ENCODE data around the gene NCOA3.

Gene NCOA3

DNA sequence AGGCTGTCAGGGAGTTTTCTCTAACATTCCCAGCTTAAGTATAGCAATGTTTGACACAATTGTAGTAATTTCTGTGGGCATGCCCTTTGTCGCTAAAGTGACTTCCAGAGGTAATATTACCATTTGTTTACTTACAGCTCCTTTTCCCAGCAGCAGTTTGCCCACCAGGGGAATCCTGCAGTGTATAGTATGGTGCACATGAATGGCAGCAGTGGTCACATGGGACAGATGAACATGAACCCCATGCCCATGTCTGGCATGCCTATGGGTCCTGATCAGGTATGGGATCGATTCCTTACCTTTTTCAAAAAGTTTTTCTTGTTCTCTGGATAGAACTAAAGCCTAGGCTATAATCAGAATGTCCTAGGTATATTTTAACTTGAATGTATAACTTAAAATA, 151.1 kb downstream of the NCOA3 start:
- H3K4me2 ChIP-seq (ENCODE audit: low read length, poor library complexity, severe bottlenecking) = no peak overlapping the region
- H3K23ac ChIP-seq (ENCODE audit: low read length in 2 of 2) = no peak overlapping the region
- H2BK120ac ChIP-seq (ENCODE audit: low read depth, low read length) = no peak overlapping the region
- H2AK5ac ChIP-seq (ENCODE audit: low read length, severe bottlenecking) = no peak overlapping the region
- H3K27ac ChIP-seq (ENCODE audit: low read length, poor library complexity, severe bottlenecking) = no peak overlapping the region
- no peak overlapping the region for H4K8ac ChIP-seq (ENCODE audit: low read length)
- peaks cover 19 to 87% of the 10 kb centered on the region in 2 experiments for H3K36me3 ChIP-seq (ENCODE audit: control insufficient read depth in 1 of 2, insufficient read depth in 2 of 2, low read depth in 1 of 2, low read length in 2 of 2)
- H2AFZ ChIP-seq (ENCODE audit: low read depth, low read length) = no peak overlapping the region
- no peak overlapping the region for H2BK5ac ChIP-seq (ENCODE audit: low read depth, low read length, poor library complexity, severe bottlenecking)
- H3K9me3 ChIP-seq (ENCODE audit: control insufficient read depth, low read length) = no peaks in the 10 kb centered on the region
- H3K18ac ChIP-seq (ENCODE audit: low read depth in 1 of 2, low read length in 2 of 2) = no peak overlapping the region
- WGBS = 100% methylated on average over 1 of the region's 2 CpGs
- no peak overlapping the region for H3K4me3 ChIP-seq (ENCODE audit: insufficient read depth in 1 of 2, low read depth in 1 of 2, low read length in 2 of 2)
- H4K91ac ChIP-seq (ENCODE audit: low read length) = no peak overlapping the region
- H2BK12ac ChIP-seq (ENCODE audit: low read length in 2 of 2) = no peak overlapping the region
- H3K4ac ChIP-seq (ENCODE audit: low read depth in 1 of 2, low read length in 2 of 2) = no peak overlapping the region
- no peak overlapping the region for H3K9ac ChIP-seq (ENCODE audit: low read length)
- H3K4me1 ChIP-seq (ENCODE audit: control insufficient read depth, insufficient read depth, low read depth, low read length) = no peaks in the 10 kb centered on the region
- H3K79me1 ChIP-seq (replicated peaks; ENCODE audit: low read length, poor library complexity, severe bottlenecking) = peaks cover 2% of the 10 kb centered on the region
- no peak overlapping the region for H3K14ac ChIP-seq (ENCODE audit: low read length in 2 of 2)
- no peak overlapping the region for H2BK15ac ChIP-seq (ENCODE audit: low read depth, poor library complexity, severe bottlenecking)
- no peaks in the 10 kb centered on the region for H3K27me3 ChIP-seq (ENCODE audit: control insufficient read depth in 1 of 2, insufficient read depth in 1 of 2, low read length in 2 of 2)
- DNase-seq = no peak

DNA sequence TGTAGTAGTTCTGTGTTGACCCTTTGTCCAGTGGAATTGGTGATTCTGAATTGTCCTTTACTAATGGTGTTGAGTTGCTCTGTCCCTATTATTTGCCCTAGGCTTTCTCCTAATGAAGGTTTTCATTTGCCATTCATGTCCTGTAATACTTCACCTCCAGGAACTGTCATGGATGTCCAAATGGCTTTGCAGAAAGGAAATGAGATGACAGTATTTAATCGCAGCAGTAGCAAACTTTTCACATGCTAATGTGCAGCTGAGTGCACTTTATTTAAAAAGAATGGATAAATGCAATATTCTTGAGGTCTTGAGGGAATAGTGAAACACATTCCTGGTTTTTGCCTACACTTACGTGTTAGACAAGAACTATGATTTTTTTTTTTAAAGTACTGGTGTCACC, 152.2 kb downstream of the NCOA3 start:
- no peak for DNase-seq
- Histone ChIP-seq H4K8ac (ENCODE audit: low read length) (no peak overlapping the region), H3K4ac (ENCODE audit: low read depth in 1 of 2, low read length in 2 of 2) (no peak overlapping the region), H3K4me2 (ENCODE audit: low read length, poor library complexity, severe bottlenecking) (no peak overlapping the region), H3K4me3 (ENCODE audit: insufficient read depth in 1 of 2, low read depth in 1 of 2, low read length in 2 of 2) (no peak overlapping the region), H4K91ac (ENCODE audit: low read length) (no peak overlapping the region), H3K27me3 (ENCODE audit: control insufficient read depth in 1 of 2, insufficient read depth in 1 of 2, low read length in 2 of 2) (no peaks in the 10 kb centered on the region), H3K18ac (ENCODE audit: low read depth in 1 of 2, low read length in 2 of 2) (no peak overlapping the region), H3K23ac (ENCODE audit: low read length in 2 of 2) (no peak overlapping the region), H3K14ac (ENCODE audit: low read length in 2 of 2) (no peak overlapping the region), H3K9me3 (ENCODE audit: control insufficient read depth, low read length) (no peaks in the 10 kb centered on the region), H2BK12ac (ENCODE audit: low read length in 2 of 2) (no peak overlapping the region), H3K36me3 (ENCODE audit: control insufficient read depth in 1 of 2, insufficient read depth in 2 of 2, low read depth in 1 of 2, low read length in 2 of 2) (peaks cover 17 to 89% of the 10 kb centered on the region in 2 experiments), H2AFZ (ENCODE audit: low read depth, low read length) (no peak overlapping the region), H2BK15ac (ENCODE audit: low read depth, poor library complexity, severe bottlenecking) (no peak overlapping the region), H3K27ac (ENCODE audit: low read length, poor library complexity, severe bottlenecking) (no peak overlapping the region), H2BK120ac (ENCODE audit: low read depth, low read length) (no peak overlapping the region), H2AK5ac (ENCODE audit: low read length, severe bottlenecking) (no peak overlapping the region), H3K4me1 (ENCODE audit: control insufficient read depth, insufficient read depth, low read depth, low read length) (no peaks in the 10 kb centered on the region), H3K9ac (ENCODE audit: low read length) (no peak overlapping the region), H3K79me1 (replicated peaks; ENCODE audit: low read length, poor library complexity, severe bottlenecking) (peaks cover 4% of the 10 kb centered on the region), H2BK5ac (ENCODE audit: low read depth, low read length, poor library complexity, severe bottlenecking) (no peak overlapping the region)
- WGBS = 80% methylated on average over 2 of the region's 2 CpGs

DNA sequence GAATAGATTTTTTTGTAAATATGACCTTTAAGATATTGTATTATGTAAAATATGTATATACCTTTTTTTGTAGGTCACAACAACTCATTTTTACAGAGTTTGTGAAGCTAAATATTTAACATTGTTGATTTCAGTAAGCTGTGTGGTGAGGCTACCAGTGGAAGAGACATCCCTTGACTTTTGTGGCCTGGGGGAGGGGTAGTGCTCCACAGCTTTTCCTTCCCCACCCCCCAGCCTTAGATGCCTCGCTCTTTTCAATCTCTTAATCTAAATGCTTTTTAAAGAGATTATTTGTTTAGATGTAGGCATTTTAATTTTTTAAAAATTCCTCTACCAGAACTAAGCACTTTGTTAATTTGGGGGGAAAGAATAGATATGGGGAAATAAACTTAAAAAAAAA, 152.7 kb downstream of the NCOA3 start:
- WGBS = no CpG with 5 or more reads among the region's 1 CpG
- no peak overlapping the region for H2BK5ac ChIP-seq (ENCODE audit: low read depth, low read length, poor library complexity, severe bottlenecking)

DNA sequence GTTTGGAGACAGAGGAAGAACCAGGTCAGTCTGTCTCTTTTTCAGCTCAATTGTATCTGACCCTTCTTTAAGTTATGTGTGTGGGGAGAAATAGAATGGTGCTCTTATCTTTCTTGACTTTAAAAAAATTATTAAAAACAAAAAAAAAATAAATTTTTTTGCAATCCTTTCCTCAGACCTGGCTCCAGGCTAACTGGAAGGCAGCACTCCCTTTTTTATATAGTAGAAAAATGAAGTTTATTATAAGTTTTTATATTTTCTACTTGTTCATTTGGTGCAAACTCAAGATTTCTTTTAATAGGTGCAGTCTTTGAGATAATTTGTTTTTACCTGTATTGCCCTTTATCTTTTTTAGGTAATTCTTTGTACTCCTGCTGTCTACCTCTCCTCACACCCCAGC, 153.9 kb downstream of the NCOA3 start:
- Histone ChIP-seq H3K27me3 (ENCODE audit: control insufficient read depth in 1 of 2, insufficient read depth in 1 of 2, low read length in 2 of 2) (no peaks in the 10 kb centered on the region), H2BK15ac (ENCODE audit: low read depth, poor library complexity, severe bottlenecking) (no peak overlapping the region), H3K4me2 (ENCODE audit: low read length, poor library complexity, severe bottlenecking) (no peak overlapping the region), H3K4ac (ENCODE audit: low read depth in 1 of 2, low read length in 2 of 2) (no peak overlapping the region), H2AFZ (ENCODE audit: low read depth, low read length) (no peak overlapping the region), H3K27ac (ENCODE audit: low read length, poor library complexity, severe bottlenecking) (no peak overlapping the region), H3K14ac (ENCODE audit: low read length in 2 of 2) (no peak overlapping the region), H3K9me3 (ENCODE audit: control insufficient read depth, low read length) (no peaks in the 10 kb centered on the region), H2BK12ac (ENCODE audit: low read length in 2 of 2) (no peak overlapping the region), H3K4me1 (ENCODE audit: control insufficient read depth, insufficient read depth, low read depth, low read length) (no peaks in the 10 kb centered on the region), H2BK120ac (ENCODE audit: low read depth, low read length) (no peak overlapping the region), H4K8ac (ENCODE audit: low read length) (no peak overlapping the region), H2BK5ac (ENCODE audit: low read depth, low read length, poor library complexity, severe bottlenecking) (no peak overlapping the region), H3K36me3 (ENCODE audit: control insufficient read depth in 1 of 2, insufficient read depth in 2 of 2, low read depth in 1 of 2, low read length in 2 of 2) (peaks cover 13 to 92% of the 10 kb centered on the region in 2 experiments), H4K91ac (ENCODE audit: low read length) (no peak overlapping the region), H3K23ac (ENCODE audit: low read length in 2 of 2) (no peak overlapping the region), H3K79me1 (replicated peaks; ENCODE audit: low read length, poor library complexity, severe bottlenecking) (peaks cover 4% of the 10 kb centered on the region), H3K4me3 (ENCODE audit: insufficient read depth in 1 of 2, low read depth in 1 of 2, low read length in 2 of 2) (no peak overlapping the region), H2AK5ac (ENCODE audit: low read length, severe bottlenecking) (no peak overlapping the region), H3K18ac (ENCODE audit: low read depth in 1 of 2, low read length in 2 of 2) (no peak overlapping the region), H3K9ac (ENCODE audit: low read length) (no peak overlapping the region)
- DNase-seq = no peak

More for the DNA sequence above, 152.7 kb downstream of the NCOA3 start:
- no peak overlapping the region for H2BK15ac ChIP-seq (ENCODE audit: low read depth, poor library complexity, severe bottlenecking)
- H2BK120ac ChIP-seq (ENCODE audit: low read depth, low read length) = no peak overlapping the region
- H3K79me1 ChIP-seq (replicated peaks; ENCODE audit: low read length, poor library complexity, severe bottlenecking) = peaks cover 4% of the 10 kb centered on the region
- H3K4me1 ChIP-seq (ENCODE audit: control insufficient read depth, insufficient read depth, low read depth, low read length) = no peaks in the 10 kb centered on the region
- H3K36me3 ChIP-seq (ENCODE audit: control insufficient read depth in 1 of 2, insufficient read depth in 2 of 2, low read depth in 1 of 2, low read length in 2 of 2) = peaks cover 15 to 89% of the 10 kb centered on the region in 2 experiments
- no peak overlapping the region for H4K91ac ChIP-seq (ENCODE audit: low read length)
- H3K23ac ChIP-seq (ENCODE audit: low read length in 2 of 2) = no peak overlapping the region
- no peak overlapping the region for H3K9ac ChIP-seq (ENCODE audit: low read length)
- no peak overlapping the region for H3K14ac ChIP-seq (ENCODE audit: low read length in 2 of 2)
- H4K8ac ChIP-seq (ENCODE audit: low read length) = no peak overlapping the region
- H3K4ac ChIP-seq (ENCODE audit: low read depth in 1 of 2, low read length in 2 of 2) = no peak overlapping the region
- no peak overlapping the region for H3K4me3 ChIP-seq (ENCODE audit: insufficient read depth in 1 of 2, low read depth in 1 of 2, low read length in 2 of 2)
- H3K27me3 ChIP-seq (ENCODE audit: control insufficient read depth in 1 of 2, insufficient read depth in 1 of 2, low read length in 2 of 2) = no peaks in the 10 kb centered on the region
- no peak overlapping the region for H3K18ac ChIP-seq (ENCODE audit: low read depth in 1 of 2, low read length in 2 of 2)
- H3K9me3 ChIP-seq (ENCODE audit: control insufficient read depth, low read length) = no peaks in the 10 kb centered on the region
- H2BK12ac ChIP-seq (ENCODE audit: low read length in 2 of 2) = no peak overlapping the region
- no peak overlapping the region for H3K4me2 ChIP-seq (ENCODE audit: low read length, poor library complexity, severe bottlenecking)
- no peak overlapping the region for H2AFZ ChIP-seq (ENCODE audit: low read depth, low read length)
- DNase-seq = no peak
- no peak overlapping the region for H2AK5ac ChIP-seq (ENCODE audit: low read length, severe bottlenecking)
- no peak overlapping the region for H3K27ac ChIP-seq (ENCODE audit: low read length, poor library complexity, severe bottlenecking)

Measured in mesenchymal stem cell (in vitro differentiated cells and primary cell).